C4-2B (cell line): Measurements from ENCODE around the gene TMEM145.

ENCODE experiments used
- H3K27ac ChIP-seq: fragments of 450-650 bp; 2 replicates; pipeline ENCODE4 v1.5.1; 2017
- ZFX ChIP-seq: fragments of 450-650 bp; IDR thresholded peaks from 2 replicates; pipeline ENCODE4 v1.6.1; 2017
- TF ChIP-seq, protein P1 (sequence below): fragments of 450-650 bp; conservative IDR thresholded peaks from 2 replicates; pipeline ENCODE4 v1.5.1; 2017; ENCODE audit warnings: mild to moderate bottlenecking

TMEM145 gene

DNA sequence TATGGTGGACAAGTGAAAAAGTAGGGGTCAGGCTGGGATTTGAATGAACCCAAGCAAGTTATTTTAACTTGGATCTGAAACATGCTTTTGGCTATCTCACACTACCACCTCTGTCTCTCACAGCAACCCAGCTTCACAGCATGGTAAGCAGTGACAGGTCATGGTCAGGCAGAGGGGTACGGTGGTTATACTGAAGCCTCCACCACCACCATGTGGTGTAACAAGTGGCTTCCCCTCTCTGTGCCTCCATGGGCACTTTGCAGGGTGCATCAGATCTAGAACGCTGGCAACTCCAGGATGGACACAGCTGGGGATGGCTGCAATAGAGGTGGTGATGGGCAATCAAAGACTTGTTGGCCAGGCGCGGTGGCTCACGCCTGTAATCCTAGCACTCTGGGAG is 739 bp upstream of the TMEM145 start:
- no peak overlapping the region for H3K27ac ChIP-seq

DNA sequence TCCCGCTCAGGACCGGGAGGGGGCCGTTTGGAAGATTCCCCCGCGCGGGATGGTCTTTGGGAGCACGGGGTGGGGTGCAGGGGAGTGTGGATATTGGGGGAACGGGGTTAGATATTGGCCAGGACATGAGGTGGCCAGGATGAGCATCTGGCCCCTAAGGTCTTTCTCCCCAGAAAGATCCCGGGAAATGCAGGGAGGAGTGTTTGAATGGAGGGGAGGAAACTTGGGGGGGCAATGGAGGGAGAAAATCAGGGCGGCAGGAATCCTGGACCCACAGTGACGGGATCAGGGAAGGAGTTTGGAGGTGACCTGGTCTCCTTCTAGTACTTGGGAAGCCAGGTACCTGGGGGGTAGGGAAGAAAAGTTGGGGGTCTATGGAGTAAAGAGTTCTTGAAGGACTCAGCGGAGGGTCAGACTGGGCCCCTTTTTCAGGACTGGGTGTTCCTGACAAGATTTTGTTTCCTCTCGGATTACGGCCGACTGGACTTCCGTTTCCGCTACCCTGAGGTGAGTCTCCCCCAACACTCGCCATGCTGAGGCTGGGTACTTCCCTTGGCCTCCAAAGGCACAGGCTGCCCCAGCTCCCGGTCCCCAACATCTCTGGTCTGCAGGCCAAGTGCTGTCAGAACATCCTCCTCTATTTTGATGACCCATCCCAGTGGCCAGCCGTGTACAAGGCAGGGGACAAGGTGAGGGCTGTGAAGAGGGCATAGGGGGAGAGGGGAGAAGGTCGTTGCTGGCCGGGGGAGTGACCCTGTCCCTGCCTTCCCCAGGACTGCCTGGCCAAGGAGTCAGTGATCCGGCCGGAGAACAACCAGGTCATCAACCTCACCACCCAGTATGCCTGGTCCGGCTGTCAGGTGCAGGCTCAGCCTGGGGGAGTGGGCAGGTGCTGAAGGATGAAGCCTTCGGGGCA is 989 bp downstream of the TMEM145 start:
- no peak overlapping the region for H3K27ac ChIP-seq
- TF ChIP-seq, protein P1, sequence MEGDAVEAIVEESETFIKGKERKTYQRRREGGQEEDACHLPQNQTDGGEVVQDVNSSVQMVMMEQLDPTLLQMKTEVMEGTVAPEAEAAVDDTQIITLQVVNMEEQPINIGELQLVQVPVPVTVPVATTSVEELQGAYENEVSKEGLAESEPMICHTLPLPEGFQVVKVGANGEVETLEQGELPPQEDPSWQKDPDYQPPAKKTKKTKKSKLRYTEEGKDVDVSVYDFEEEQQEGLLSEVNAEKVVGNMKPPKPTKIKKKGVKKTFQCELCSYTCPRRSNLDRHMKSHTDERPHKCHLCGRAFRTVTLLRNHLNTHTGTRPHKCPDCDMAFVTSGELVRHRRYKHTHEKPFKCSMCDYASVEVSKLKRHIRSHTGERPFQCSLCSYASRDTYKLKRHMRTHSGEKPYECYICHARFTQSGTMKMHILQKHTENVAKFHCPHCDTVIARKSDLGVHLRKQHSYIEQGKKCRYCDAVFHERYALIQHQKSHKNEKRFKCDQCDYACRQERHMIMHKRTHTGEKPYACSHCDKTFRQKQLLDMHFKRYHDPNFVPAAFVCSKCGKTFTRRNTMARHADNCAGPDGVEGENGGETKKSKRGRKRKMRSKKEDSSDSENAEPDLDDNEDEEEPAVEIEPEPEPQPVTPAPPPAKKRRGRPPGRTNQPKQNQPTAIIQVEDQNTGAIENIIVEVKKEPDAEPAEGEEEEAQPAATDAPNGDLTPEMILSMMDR: no peak; the same call in 1 of the 2 replicates
- TF ChIP-seq ZFX: no peak

More for the DNA sequence above, 739 bp upstream of the TMEM145 start:
- no peak for TF ChIP-seq ZFX
- TF ChIP-seq, protein P1: no peak

DNA sequence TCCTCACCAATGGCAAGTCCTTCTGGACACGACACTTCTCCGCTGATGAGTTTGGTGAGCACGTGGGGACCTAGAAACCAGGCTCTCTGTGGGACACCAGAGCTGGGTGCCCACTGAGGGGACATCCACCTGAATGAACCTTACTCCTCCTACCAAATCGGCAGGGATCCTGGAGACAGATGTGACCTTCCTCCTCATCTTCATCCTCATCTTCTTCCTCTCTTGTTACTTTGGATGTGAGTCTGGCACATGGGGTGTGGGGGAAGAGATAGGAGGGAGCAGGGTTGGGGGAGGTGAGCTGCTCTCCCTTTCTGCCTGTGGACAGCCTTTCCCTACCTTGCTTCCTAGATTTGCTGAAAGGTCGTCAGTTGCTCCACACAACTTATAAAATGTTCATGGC is 1.9 kb downstream of the TMEM145 start:
- no peak overlapping the region for H3K27ac ChIP-seq
- TF ChIP-seq ZFX: no peak
- TF ChIP-seq, protein P1: no peak

DNA sequence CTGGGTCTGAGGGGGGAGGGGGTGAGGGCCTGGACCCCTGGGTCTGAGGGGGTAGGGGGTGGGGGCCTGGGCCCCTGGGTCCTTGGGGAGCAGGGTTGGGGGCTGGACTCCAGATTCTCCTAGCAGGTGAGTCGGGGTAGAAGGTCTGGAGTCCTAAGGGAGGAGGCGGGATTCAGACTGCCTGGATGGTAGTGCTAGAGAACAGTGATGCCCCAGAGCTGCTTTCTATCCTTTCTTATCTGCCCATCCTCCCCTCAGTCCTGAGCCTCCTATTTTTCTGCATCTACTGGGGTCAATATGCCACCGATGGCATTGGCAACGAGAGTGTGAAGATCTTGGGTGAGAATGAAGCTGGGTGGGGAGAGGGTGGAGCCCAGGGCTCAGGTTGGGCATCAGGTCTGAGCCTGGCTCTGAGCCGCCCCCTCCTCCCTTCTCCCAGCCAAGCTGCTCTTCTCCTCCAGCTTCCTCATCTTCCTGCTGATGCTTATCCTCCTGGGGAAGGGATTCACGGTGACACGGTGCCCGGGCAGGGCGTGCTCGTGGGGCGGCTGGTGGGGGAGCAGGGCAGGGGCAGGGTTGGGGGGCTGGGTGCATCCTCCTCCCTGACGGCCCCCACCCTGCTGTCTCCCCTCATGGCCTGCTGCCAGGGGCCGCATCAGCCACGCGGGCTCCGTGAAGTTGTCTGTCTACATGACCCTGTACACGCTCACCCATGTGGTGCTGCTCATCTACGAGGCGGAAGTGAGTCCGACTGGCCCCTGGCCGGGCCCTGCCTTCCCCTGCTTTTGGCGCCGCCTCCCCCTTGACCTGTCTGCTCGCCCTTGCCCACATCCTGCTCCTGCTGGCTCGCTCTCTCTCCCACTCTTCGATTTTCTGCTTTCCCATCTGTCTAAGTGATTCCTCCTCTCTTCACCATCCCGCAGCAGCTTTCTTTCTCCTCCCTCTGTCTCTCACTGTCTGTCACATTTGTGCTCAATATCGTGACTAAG is 3.4 kb downstream of the TMEM145 start:
- H3K27ac ChIP-seq: no peak overlapping the region
- TF ChIP-seq, protein P1: no peak

DNA sequence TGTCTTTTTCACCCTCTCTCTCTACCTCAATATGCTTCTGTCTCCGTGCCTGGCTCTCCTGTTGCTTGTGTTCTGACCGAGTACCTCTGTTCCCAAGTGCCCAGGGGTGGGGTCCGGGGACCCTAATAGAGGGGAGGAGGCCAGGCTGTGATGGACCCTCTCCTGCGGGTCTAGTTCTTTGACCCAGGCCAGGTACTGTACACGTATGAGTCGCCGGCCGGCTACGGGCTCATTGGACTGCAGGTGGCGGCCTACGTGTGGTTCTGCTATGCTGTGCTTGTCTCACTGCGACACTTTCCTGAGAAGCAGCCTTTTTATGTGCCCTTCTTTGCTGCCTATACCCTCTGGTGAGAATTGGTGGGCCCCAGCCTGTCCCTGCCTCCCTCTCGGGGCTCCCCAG is 4.4 kb downstream of the TMEM145 start:
- no peak overlapping the region for H3K27ac ChIP-seq
- TF ChIP-seq, protein P1: no peak
- no peak for TF ChIP-seq ZFX

DNA sequence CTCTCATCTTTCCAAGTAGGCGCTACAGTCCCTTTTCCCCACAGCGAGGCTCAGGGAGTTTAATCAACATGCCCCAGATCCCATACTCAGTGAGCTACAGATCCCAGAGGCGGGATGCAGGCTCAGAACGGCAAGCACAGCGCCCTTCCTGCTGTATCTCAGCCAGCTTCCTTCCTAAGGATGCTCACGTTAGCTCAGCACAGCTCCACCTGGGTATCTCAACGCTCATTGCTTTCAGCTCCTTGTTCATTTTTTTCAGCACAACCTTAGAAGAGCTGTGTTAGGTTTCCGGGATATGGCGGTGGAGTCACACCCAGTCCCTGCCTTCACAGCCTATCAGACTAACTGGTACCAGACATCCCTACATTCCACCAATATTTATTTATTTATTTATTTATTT is 9.2 kb downstream of the TMEM145 start:
- TF ChIP-seq, protein P1: no peak
- no peak for TF ChIP-seq ZFX
- H3K27ac ChIP-seq: no peak overlapping the region
